Caco-2 (cell line): ENCODE data around the gene STX1A. TPM values are rescaled to one million over a fixed set of nuclear protein-coding genes. Genes with fewer than 3 reads are reported as not detected.

Experiments used
- BruUV-seq: library from RNA; stranded (reverse); fragments of 400-500 nt; replicated peaks from 2 replicates; lab custom pipeline; 2021; lab: Mats Ljungman, UMichigan
- CTCF ChIA-PET: fragments of 300-600 bp; sonication (Branson Sonifier 250); formaldehyde crosslinking; loops from one replicate; lab custom pipeline; 2022; ENCODE audit warnings: antibody characterized with exemption; lab: Charles Lee
- POLR2A ChIA-PET: fragments of 300-600 bp; sonication (Branson Sonifier 250); formaldehyde crosslinking; loops from one replicate; lab custom pipeline; 2022; ENCODE audit warnings: antibody characterized with exemption; lab: Charles Lee
- DNase-seq, 2 experiments: peaks; one replicate each; pipeline versions ENCODE4 v3.0.0 to v3.0.0-alpha.2; 2020 to 2022
- H3K27me3 ChIP-seq: replicated peaks from 2 replicates; pipeline ENCODE4 v1.6.0; 2011; ENCODE audit warnings: low read length; ENCODE audit not compliant: control insufficient read depth, insufficient read depth
- H3K36me3 ChIP-seq: 2 replicates; pipeline ENCODE4 v1.5.1; 2011; ENCODE audit warnings: low read length; ENCODE audit not compliant: control insufficient read depth, insufficient read depth
- H3K4me1 ChIP-seq: fragments of 250-450 bp; sonication (Bioruptor Pico); 2 replicates; pipeline ENCODE4 v1.5.1; 2020; ENCODE audit warnings: mild to moderate bottlenecking
- H3K4me3 ChIP-seq: 2 replicates; pipeline ENCODE4 v1.5.1; 2011; ENCODE audit warnings: low read depth, mild to moderate bottlenecking, control low read depth, low read length
- H3K9me3 ChIP-seq: fragments of 250-450 bp; sonication (Bioruptor Pico); 2 replicates; pipeline ENCODE4 v1.5.1; 2020; ENCODE audit warnings: mild to moderate bottlenecking, moderate library complexity
- H3K27ac Mint-ChIP-seq: one replicate; pipeline ENCODE4 v1.8.0; 2022; ENCODE audit warnings: mixed read lengths; ENCODE audit not compliant: unreplicated experiment
- H3K27me3 Mint-ChIP-seq: one replicate; pipeline ENCODE4 v1.8.0; 2022; ENCODE audit warnings: mixed read lengths; ENCODE audit not compliant: insufficient read depth, unreplicated experiment
- H3K36me3 Mint-ChIP-seq: one replicate; pipeline ENCODE4 v1.8.0; 2022; ENCODE audit warnings: mild to moderate bottlenecking, mixed read lengths; ENCODE audit not compliant: insufficient read depth, unreplicated experiment
- H3K4me1 Mint-ChIP-seq: one replicate; pipeline ENCODE4 v1.8.0; 2022; ENCODE audit warnings: low read depth, mixed read lengths; ENCODE audit not compliant: unreplicated experiment
- H3K4me3 Mint-ChIP-seq: one replicate; pipeline ENCODE4 v1.8.0; 2022; ENCODE audit warnings: mild to moderate bottlenecking, moderate library complexity, mixed read lengths; ENCODE audit not compliant: unreplicated experiment
- H3K9me3 Mint-ChIP-seq: one replicate; pipeline ENCODE4 v1.8.0; 2022; ENCODE audit warnings: mixed read lengths; ENCODE audit not compliant: unreplicated experiment
- CTCF ChIP-seq, 2 experiments: fragments of 200-600 bp in 1 of 2; IDR thresholded peaks; 1 replicate in 1 of 2; 2 replicates in 1 of 2; pipeline versions ENCODE4 v1.5.1 to v1.8.0; 2011 to 2022; ENCODE audit warnings: antibody characterized with exemption in 1 of 2, control low read depth in 1 of 2, inconsistent platforms in 1 of 2, low read depth in 1 of 2, low read length in 1 of 2, mild to moderate bottlenecking in 1 of 2, moderate library complexity in 1 of 2; ENCODE audit not compliant: insufficient read depth in 1 of 2, severe bottlenecking in 1 of 2, unreplicated experiment in 1 of 2
- intact Hi-C: fragments of 100-400 bp; cut with micrococcal nuclease; formaldehyde crosslinking; loops from one replicate; pipeline ENCODE4 v1.10.0; 2022; ENCODE audit not compliant: unreplicated experiment
- total RNA-seq: library from RNA; stranded (reverse); gene quantifications from 2 replicates; pipeline ENCODE4 v1.2.3, GENCODE V29; 2022

The STX1A gene
- total RNA-seq, 1 experiment from 2014 or later, result 28.6 TPM

GRCh38 chr7:73717025-73717807 lies 2.3 kb downstream of the STX1A start:
- no peak for DNase-seq
- POLR2A ChIA-PET, result interaction anchor here (0.5 kb wide), 1 partner anchor 95 kb away, joined by 3 read pairs; no protein-coding TSS in a partner anchor
- Histone ChIP-seq H3K9me3 (no peaks in the 10 kb centered on the region), H3K27me3 (no peaks in the 10 kb centered on the region), H3K36me3 (no peaks in the 10 kb centered on the region; the same call in none of the 2 replicates), H3K4me3 (no peak overlapping the region), H3K4me1 (peaks cover 38% of the 10 kb centered on the region)
- peak overlapping the region; percentile 74 for H3K27ac Mint-ChIP-seq
- no peaks in the 10 kb centered on the region for H3K27me3 Mint-ChIP-seq
- BruUV-seq, result no TSS peak
- no peaks in the 10 kb centered on the region for H3K9me3 Mint-ChIP-seq
- peak overlapping the region; percentile 67 for H3K4me3 Mint-ChIP-seq
- intact Hi-C loops, result loop anchor here (5.0 kb wide), 1 partner anchor 95 kb away; the partner anchor contains the start of gene MLXIPL
- CTCF ChIA-PET, result interaction anchor here (0.6 kb wide), 1 partner anchor 264 kb away, joined by 3 read pairs; no protein-coding TSS in a partner anchor
- peaks cover 23% of the 10 kb centered on the region for H3K36me3 Mint-ChIP-seq
- no peak for TF ChIP-seq CTCF (IDR thresholded peaks at IDR 0.05; ENCODE audit: insufficient read depth in 1 of 2, low read depth in 1 of 2, low read length in 1 of 2, severe bottlenecking in 1 of 2, unreplicated experiment in 1 of 2)
- H3K4me1 Mint-ChIP-seq, result peaks cover 16% of the 10 kb centered on the region

- peaks cover 23% of the 10 kb centered on the region for H3K36me3 Mint-ChIP-seq
- CTCF ChIA-PET, result interaction anchor here (0.6 to 1.3 kb wide), 4 partner anchors 9 to 263 kb away, joined by 3 to 9 read pairs (median 6); no protein-coding TSS in a partner anchor
Observed at GRCh38 chr7:73716318-73716890, 3.1 kb downstream of the STX1A start.

More at GRCh38 chr7:73716318-73716890, 3.1 kb downstream of the STX1A start:
- intact Hi-C loops, result loop anchor here (5.0 kb wide), 1 partner anchor 94 kb away; the partner anchor contains the start of gene MLXIPL
- no peak overlapping the region for H3K4me3 ChIP-seq
- POLR2A ChIA-PET, result interaction anchor here (0.5 to 1.0 kb wide), 3 partner anchors 13 to 135 kb away, joined by 3 read pairs; no protein-coding TSS in a partner anchor
- TF ChIP-seq CTCF (IDR thresholded peaks at IDR 0.05; ENCODE audit: insufficient read depth in 1 of 2, low read depth in 1 of 2, low read length in 1 of 2, severe bottlenecking in 1 of 2, unreplicated experiment in 1 of 2), result no peak
- peak overlapping the region; percentile 41 for H3K4me3 Mint-ChIP-seq
- H3K4me1 ChIP-seq, result peaks cover 38% of the 10 kb centered on the region
- H3K27me3 ChIP-seq, result no peaks in the 10 kb centered on the region
- no peaks in the 10 kb centered on the region for H3K9me3 Mint-ChIP-seq
- peaks cover 16% of the 10 kb centered on the region for H3K4me1 Mint-ChIP-seq
- DNase-seq, result no peak
- BruUV-seq, result TSS peak; percentile 93
- H3K27me3 Mint-ChIP-seq, result no peaks in the 10 kb centered on the region
- no peaks in the 10 kb centered on the region; the same call in none of the 2 replicates for H3K36me3 ChIP-seq
- H3K9me3 ChIP-seq, result no peaks in the 10 kb centered on the region
- peak overlapping the region; percentile 74 for H3K27ac Mint-ChIP-seq
